SK-N-SH (cell line): Measurements from ENCODE around the gene MTMR12. TPM values are rescaled to one million over a fixed set of nuclear protein-coding genes. Genes with fewer than 3 reads are reported as not detected.

Experiments
- CTCF ChIA-PET: fragments of 300-600, 350-600 bp; formaldehyde crosslinking; extraction: SDS; loops from one replicate; lab custom pipeline; 2021; lab: Yijun Ruan, JAX
- POLR2A ChIA-PET: fragments of 350-600 bp; sonication (Branson Sonifier 250); formaldehyde crosslinking; extraction: SDS; loops from one replicate; lab custom pipeline; 2020; ENCODE audit warnings: antibody characterized with exemption, inconsistent platforms; lab: Yijun Ruan, JAX
- DNase-seq: peaks from one replicate; pipeline ENCODE4 v3.0.0; 2012
- H2AFZ ChIP-seq: fragments of 200-600 bp; sonication (generic); 2 replicates; pipeline ENCODE4 v1.8.1; 2016; ENCODE audit warnings: antibody characterized with exemption, mild to moderate bottlenecking, low read depth
- H3F3A ChIP-seq: fragments of 200-600 bp; sonication (generic); replicated peaks from 2 replicates; pipeline ENCODE3; 2016; ENCODE audit warnings: antibody characterized with exemption, mild to moderate bottlenecking; ENCODE audit not compliant: insufficient read depth
- H3K27ac ChIP-seq, 2 experiments: fragments of 200-500 bp in 1 of 2; fragments of 200-600 bp in 1 of 2; sonication (Bioruptor generic) in 1 of 2; sonication (generic), shearing (Covaris generic) in 1 of 2; 2 replicates each; pipeline versions ENCODE4 v1.5.1 to v1.6.1; 2014 to 2016; ENCODE audit warnings: low read depth in 2 of 2, inconsistent platforms in 1 of 2, low read length in 1 of 2, mild to moderate bottlenecking in 1 of 2, mixed read lengths in 1 of 2
- H3K27me3 ChIP-seq: fragments of 200-600 bp; sonication (generic), shearing (Covaris generic); 2 replicates; pipeline ENCODE4 v1.6.1; 2016; ENCODE audit warnings: mixed run types; ENCODE audit not compliant: insufficient read depth
- H3K36me3 ChIP-seq, 2 experiments: fragments of 200-500 bp in 1 of 2; fragments of 200-600 bp in 1 of 2; sonication (Bioruptor generic) in 1 of 2; sonication (generic) in 1 of 2; replicated peaks in 1 of 2; 2 replicates each; pipeline versions ENCODE3 to v1.5.1; 2014 to 2016; ENCODE audit warnings: low read length in 1 of 2, mild to moderate bottlenecking in 1 of 2; ENCODE audit not compliant: insufficient read depth in 2 of 2, control insufficient read depth in 1 of 2
- H3K4me1 ChIP-seq, 2 experiments: fragments of 200-500 bp in 1 of 2; fragments of 200-600 bp in 1 of 2; sonication (Bioruptor generic) in 1 of 2; sonication (generic), shearing (Covaris generic) in 1 of 2; 2 replicates each; pipeline versions ENCODE4 v1.5.1 to v1.6.1; 2014 to 2016; ENCODE audit warnings: low read depth in 1 of 2, low read length in 1 of 2, mixed run types in 1 of 2; ENCODE audit not compliant: insufficient read depth in 2 of 2, control insufficient read depth in 1 of 2
- H3K4me2 ChIP-seq: fragments of 200-600 bp; sonication (generic), shearing (Covaris generic); 2 replicates; pipeline ENCODE4 v1.6.1; 2017; ENCODE audit warnings: mixed run types
- H3K4me3 ChIP-seq, 2 experiments: fragments of 200-500 bp in 1 of 2; fragments of 200-600 bp in 1 of 2; sonication (Bioruptor generic) in 1 of 2; sonication (generic), shearing (Covaris generic) in 1 of 2; 2 replicates each; pipeline versions ENCODE4 v1.5.1 to v1.8.1; 2014 to 2016; ENCODE audit warnings: low read depth in 2 of 2, inconsistent platforms in 1 of 2, low read length in 1 of 2, mild to moderate bottlenecking in 1 of 2, mixed read lengths in 1 of 2, moderate library complexity in 1 of 2
- H3K79me2 ChIP-seq: fragments of 200-600 bp; sonication (generic); 2 replicates; pipeline ENCODE4 v1.8.1; 2017; ENCODE audit warnings: mild to moderate bottlenecking; ENCODE audit not compliant: insufficient read depth
- H3K9ac ChIP-seq: fragments of 200-600 bp; sonication (generic); 2 replicates; pipeline ENCODE4 v1.6.1; 2017; ENCODE audit warnings: mixed run types
- H3K9me2 ChIP-seq: fragments of 200-600 bp; sonication (generic); 2 replicates; pipeline ENCODE4 v1.6.1; 2017; ENCODE audit warnings: mixed run types
- H3K9me3 ChIP-seq: fragments of 200-600 bp; sonication (generic); 2 replicates; pipeline ENCODE4 v1.6.1; 2017; ENCODE audit warnings: mixed run types, mild to moderate bottlenecking, moderate library complexity
- H4K20me1 ChIP-seq: fragments of 200-600 bp; sonication (generic); 2 replicates; pipeline ENCODE4 v1.6.1; 2017; ENCODE audit warnings: mild to moderate bottlenecking, mixed run types; ENCODE audit not compliant: insufficient read depth
- ELF1 ChIP-seq: IDR thresholded peaks from 2 replicates; pipeline ENCODE4 v1.4.0; 2012
- FOSL2 ChIP-seq: IDR thresholded peaks from 2 replicates; pipeline ENCODE4 v1.4.0; 2012; ENCODE audit warnings: low read depth, mild to moderate bottlenecking, moderate library complexity, borderline replicate concordance
- IRF3 ChIP-seq: fragments of 150-350 bp; IDR thresholded peaks from 2 replicates; pipeline ENCODE4 v1.6.1; 2016; ENCODE audit warnings: mild to moderate bottlenecking, low read depth, low read length
- JUND ChIP-seq: IDR thresholded peaks from 2 replicates; pipeline ENCODE4 v1.4.0; 2012
- MEF2A ChIP-seq: IDR thresholded peaks from 2 replicates; pipeline ENCODE4 v1.4.0; 2012; ENCODE audit warnings: low read depth, borderline replicate concordance
- MXI1 ChIP-seq: IDR thresholded peaks from 2 replicates; pipeline ENCODE4 v1.6.1; 2012; ENCODE audit warnings: mild to moderate bottlenecking, low read depth, low read length, improper control_type of control experiment
- RXRA ChIP-seq: IDR thresholded peaks from 2 replicates; pipeline ENCODE4 v1.4.0; 2012; ENCODE audit warnings: low read depth, mild to moderate bottlenecking, borderline replicate concordance
- TEAD4 ChIP-seq: IDR thresholded peaks from 2 replicates; pipeline ENCODE4 v1.4.0; 2012; ENCODE audit warnings: mild to moderate bottlenecking, borderline replicate concordance; ENCODE audit not compliant: insufficient read depth
- USF1 ChIP-seq: IDR thresholded peaks from 2 replicates; pipeline ENCODE4 v1.4.0; 2012; ENCODE audit warnings: low read depth, borderline replicate concordance
- ZBTB33 ChIP-seq: IDR thresholded peaks from 2 replicates; pipeline ENCODE4 v1.4.0; 2012; ENCODE audit warnings: low read depth, borderline replicate concordance
- WGBS: methylation state at CpG from one replicate; pipeline ENCODE4 v1.1.6; 2017; ENCODE audit warnings: low lambda C conversion rate; 5-methylcytosine and 5-hydroxymethylcytosine counted together
- polyA plus RNA-seq, 3 experiments: library from polyadenylated mRNA; depleted of rRNA; stranded (reverse); fragments of >200 nt; gene quantifications; 2 replicates each; pipeline ENCODE4 v1.2.3, GENCODE V29; 2012
- TF ChIP-seq, protein P1 (sequence below): fragments of 150-350 bp; IDR thresholded peaks from 2 replicates; pipeline ENCODE4 v1.6.1; 2017; ENCODE audit warnings: antibody characterized with exemption, low read length, low read depth, borderline replicate concordance
- TF ChIP-seq, protein P2 (sequence below): IDR thresholded peaks from 2 replicates; pipeline ENCODE4; 2012
- TF ChIP-seq, protein P3 (sequence below): IDR thresholded peaks from 2 replicates; pipeline ENCODE4 v1.6.1; 2012; ENCODE audit warnings: mild to moderate bottlenecking, low read depth, low read length, moderate library complexity

MTMR12 gene
- polyA plus RNA-seq, 1 of the 3 experiments (the other 2 are of a cell fraction) = 10.9 TPM

DNA sequence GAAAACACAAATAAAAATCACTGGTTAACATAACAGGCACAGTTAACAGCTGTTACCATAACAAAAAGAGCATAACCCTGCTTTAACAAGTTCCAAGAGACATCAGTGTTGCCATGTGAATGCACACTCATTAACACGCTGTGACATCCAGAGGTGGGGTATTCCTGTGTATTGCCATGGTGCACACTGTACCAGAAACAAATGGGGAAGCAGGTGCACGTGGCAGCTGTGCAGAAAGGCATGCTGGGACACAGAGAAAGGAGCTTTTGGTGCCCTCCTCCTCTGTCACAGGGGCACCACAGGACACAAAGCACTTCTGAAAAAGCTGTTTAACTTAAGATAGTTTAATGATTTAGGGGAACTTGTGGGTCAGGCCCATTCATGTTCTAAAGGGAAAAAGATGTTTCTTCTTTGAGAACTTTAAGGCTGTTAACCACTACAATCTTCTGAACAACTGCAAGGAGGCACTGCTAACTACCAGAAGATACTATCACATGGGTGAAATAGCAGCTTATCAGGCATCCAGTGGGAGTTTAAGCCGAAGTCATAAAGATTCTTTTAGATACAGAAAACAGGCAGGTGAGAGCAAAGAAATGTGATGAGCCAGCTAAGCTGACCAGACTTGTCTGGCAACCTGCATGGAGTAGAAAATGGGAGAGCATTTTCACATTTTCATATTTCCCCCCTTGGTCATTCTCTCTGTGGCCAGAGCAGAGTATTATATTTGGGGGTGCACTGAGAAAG lies 82.2 kb downstream of the MTMR12 start:
- no peaks in the 10 kb centered on the region for H3K27me3 ChIP-seq
- H2AFZ ChIP-seq = no peak overlapping the region
- POLR2A ChIA-PET = no interaction called here
- no peak overlapping the region for H3K4me3 ChIP-seq
- peaks cover 4% of the 10 kb centered on the region for H3F3A ChIP-seq
- CTCF ChIA-PET = interaction anchor here (0.9 to 6.1 kb wide), 4 partner anchors 18 to 383 kb away, joined by 3 to 71 read pairs (median 8); no protein-coding TSS in a partner anchor
- H3K36me3 ChIP-seq = peaks cover 19 to 34% of the 10 kb centered on the region in 2 experiments
- H3K9ac ChIP-seq = no peak overlapping the region
- 87% methylated on average over 3 of the region's 3 CpGs for WGBS
- no peaks in the 10 kb centered on the region for H4K20me1 ChIP-seq
- TF ChIP-seq MXI1 = no peak
- TF ChIP-seq IRF3 = no peak
- no peak for TF ChIP-seq USF1
- H3K9me2 ChIP-seq = no peaks in the 10 kb centered on the region
- DNase-seq = no peak
- no peaks in the 10 kb centered on the region for H3K79me2 ChIP-seq
- no peak overlapping the region for H3K27ac ChIP-seq
- no peak overlapping the region for H3K4me2 ChIP-seq
- H3K9me3 ChIP-seq = no peaks in the 10 kb centered on the region
- peaks cover 0 to 9% of the 10 kb centered on the region in 2 experiments; a peak in 1 of 4 replicates for H3K4me1 ChIP-seq

DNA sequence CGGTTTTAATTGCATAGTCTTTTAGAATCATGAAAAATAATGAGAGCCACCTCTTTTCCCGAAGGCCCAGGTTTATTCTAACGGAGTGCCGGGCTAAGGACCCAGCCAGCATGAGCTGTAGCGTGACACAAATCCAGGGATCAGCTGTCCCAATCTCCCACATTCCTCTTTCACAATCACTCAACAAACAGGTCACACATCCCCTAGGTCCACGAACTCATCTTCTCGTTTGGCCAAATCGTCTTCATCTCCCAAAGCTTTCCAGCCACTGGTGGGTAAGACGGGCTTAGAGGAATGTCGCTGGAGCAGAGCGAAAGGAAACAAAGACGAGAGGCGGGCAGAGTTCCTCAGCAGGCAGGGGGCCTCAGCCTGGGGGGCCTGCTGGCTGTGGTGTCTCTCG lies 83.2 kb downstream of the MTMR12 start:
- H3K27ac ChIP-seq = no peak overlapping the region
- ChIA-PET CTCF (interaction anchor here (1.1 to 1.2 kb wide), 2 partner anchors 100 to 360 kb away, joined by 3 to 4 read pairs; no protein-coding TSS in a partner anchor), POLR2A (no interaction called here)
- no peak overlapping the region for H3K4me2 ChIP-seq
- WGBS = 97% methylated on average over 14 of the region's 14 CpGs
- no peak overlapping the region for H3K4me3 ChIP-seq
- no peaks in the 10 kb centered on the region for H3K9me3 ChIP-seq
- H3K36me3 ChIP-seq = peaks cover 10 to 29% of the 10 kb centered on the region in 2 experiments
- no peaks in the 10 kb centered on the region for H3K79me2 ChIP-seq
- H3K4me1 ChIP-seq = peaks cover 2 to 10% of the 10 kb centered on the region in 2 experiments; a peak in 2 of 4 replicates
- peaks cover 4% of the 10 kb centered on the region for H3F3A ChIP-seq
- no peak overlapping the region for H3K9ac ChIP-seq
- H2AFZ ChIP-seq = no peak overlapping the region
- H3K9me2 ChIP-seq = no peaks in the 10 kb centered on the region
- DNase-seq = no peak
- no peaks in the 10 kb centered on the region for H4K20me1 ChIP-seq
- no peaks in the 10 kb centered on the region for H3K27me3 ChIP-seq
- TF ChIP-seq, protein P1, sequence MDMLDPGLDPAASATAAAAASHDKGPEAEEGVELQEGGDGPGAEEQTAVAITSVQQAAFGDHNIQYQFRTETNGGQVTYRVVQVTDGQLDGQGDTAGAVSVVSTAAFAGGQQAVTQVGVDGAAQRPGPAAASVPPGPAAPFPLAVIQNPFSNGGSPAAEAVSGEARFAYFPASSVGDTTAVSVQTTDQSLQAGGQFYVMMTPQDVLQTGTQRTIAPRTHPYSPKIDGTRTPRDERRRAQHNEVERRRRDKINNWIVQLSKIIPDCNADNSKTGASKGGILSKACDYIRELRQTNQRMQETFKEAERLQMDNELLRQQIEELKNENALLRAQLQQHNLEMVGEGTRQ = no peak
- TF ChIP-seq MEF2A = no peak
- no peak for TF ChIP-seq ZBTB33
- TF ChIP-seq ELF1 = no peak
- TF ChIP-seq, protein P2, sequence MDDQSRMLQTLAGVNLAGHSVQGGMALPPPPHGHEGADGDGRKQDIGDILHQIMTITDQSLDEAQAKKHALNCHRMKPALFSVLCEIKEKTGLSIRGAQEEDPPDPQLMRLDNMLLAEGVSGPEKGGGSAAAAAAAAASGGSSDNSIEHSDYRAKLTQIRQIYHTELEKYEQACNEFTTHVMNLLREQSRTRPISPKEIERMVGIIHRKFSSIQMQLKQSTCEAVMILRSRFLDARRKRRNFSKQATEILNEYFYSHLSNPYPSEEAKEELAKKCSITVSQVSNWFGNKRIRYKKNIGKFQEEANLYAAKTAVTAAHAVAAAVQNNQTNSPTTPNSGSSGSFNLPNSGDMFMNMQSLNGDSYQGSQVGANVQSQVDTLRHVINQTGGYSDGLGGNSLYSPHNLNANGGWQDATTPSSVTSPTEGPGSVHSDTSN = no peak
- TF ChIP-seq RXRA = no peak
- no peak for TF ChIP-seq JUND
- no peak for TF ChIP-seq FOSL2
- no peak for TF ChIP-seq TEAD4
- TF ChIP-seq MXI1 = no peak
- TF ChIP-seq, protein P3, sequence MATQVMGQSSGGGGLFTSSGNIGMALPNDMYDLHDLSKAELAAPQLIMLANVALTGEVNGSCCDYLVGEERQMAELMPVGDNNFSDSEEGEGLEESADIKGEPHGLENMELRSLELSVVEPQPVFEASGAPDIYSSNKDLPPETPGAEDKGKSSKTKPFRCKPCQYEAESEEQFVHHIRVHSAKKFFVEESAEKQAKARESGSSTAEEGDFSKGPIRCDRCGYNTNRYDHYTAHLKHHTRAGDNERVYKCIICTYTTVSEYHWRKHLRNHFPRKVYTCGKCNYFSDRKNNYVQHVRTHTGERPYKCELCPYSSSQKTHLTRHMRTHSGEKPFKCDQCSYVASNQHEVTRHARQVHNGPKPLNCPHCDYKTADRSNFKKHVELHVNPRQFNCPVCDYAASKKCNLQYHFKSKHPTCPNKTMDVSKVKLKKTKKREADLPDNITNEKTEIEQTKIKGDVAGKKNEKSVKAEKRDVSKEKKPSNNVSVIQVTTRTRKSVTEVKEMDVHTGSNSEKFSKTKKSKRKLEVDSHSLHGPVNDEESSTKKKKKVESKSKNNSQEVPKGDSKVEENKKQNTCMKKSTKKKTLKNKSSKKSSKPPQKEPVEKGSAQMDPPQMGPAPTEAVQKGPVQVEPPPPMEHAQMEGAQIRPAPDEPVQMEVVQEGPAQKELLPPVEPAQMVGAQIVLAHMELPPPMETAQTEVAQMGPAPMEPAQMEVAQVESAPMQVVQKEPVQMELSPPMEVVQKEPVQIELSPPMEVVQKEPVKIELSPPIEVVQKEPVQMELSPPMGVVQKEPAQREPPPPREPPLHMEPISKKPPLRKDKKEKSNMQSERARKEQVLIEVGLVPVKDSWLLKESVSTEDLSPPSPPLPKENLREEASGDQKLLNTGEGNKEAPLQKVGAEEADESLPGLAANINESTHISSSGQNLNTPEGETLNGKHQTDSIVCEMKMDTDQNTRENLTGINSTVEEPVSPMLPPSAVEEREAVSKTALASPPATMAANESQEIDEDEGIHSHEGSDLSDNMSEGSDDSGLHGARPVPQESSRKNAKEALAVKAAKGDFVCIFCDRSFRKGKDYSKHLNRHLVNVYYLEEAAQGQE = no peak
